Peyer's patch (tissue), 4 donors: ENCODE results near the gene AMIGO3.
"Not testable (repeated sequence)": the region's sequence is repeated elsewhere in the genome, so short reads cannot be mapped to it uniquely, and the experiment has no call there.

Source experiments
- POLR2A ChIP-seq, 2 donors: fragments of 450-650 bp; IDR thresholded peaks; one replicate each; pipeline ENCODE4 v1.5.1; 2017; ENCODE audit warnings: antibody characterized with exemption in 2 of 2, mild to moderate bottlenecking in 2 of 2, moderate library complexity in 2 of 2
- TF ChIP-seq, protein P1 (sequence below), 6 experiments: fragments of 450-650 bp in 4 of 6; fragments of 200-600 bp in 2 of 6; sonication (generic) in 1 of 6; IDR thresholded peaks; one replicate each; pipeline ENCODE4 v1.5.1; 2017 to 2019; ENCODE audit warnings: antibody characterized with exemption in 6 of 6, mild to moderate bottlenecking in 3 of 6, moderate library complexity in 1 of 6

DNA sequence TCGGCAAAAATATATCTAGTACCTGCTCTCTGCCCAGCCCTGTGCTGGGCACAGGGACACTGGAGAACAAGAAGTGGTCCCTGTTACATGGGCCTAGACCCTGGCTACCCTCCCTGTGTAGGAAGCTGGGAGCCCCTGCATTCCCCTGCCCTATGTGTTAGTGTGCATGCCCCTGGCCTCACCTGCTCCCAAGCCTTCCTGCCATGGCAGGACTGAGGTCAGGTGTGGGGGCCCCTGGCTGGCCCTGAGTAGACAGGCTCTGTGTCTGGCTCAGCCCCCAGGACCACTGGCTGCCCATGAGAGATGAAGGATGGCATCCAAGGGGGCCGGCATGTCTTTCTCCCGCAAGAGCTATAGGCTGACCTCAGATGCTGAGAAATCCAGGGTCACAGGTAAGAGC lies 28.6 kb downstream of the AMIGO3 start:
- TF ChIP-seq, protein P1, sequence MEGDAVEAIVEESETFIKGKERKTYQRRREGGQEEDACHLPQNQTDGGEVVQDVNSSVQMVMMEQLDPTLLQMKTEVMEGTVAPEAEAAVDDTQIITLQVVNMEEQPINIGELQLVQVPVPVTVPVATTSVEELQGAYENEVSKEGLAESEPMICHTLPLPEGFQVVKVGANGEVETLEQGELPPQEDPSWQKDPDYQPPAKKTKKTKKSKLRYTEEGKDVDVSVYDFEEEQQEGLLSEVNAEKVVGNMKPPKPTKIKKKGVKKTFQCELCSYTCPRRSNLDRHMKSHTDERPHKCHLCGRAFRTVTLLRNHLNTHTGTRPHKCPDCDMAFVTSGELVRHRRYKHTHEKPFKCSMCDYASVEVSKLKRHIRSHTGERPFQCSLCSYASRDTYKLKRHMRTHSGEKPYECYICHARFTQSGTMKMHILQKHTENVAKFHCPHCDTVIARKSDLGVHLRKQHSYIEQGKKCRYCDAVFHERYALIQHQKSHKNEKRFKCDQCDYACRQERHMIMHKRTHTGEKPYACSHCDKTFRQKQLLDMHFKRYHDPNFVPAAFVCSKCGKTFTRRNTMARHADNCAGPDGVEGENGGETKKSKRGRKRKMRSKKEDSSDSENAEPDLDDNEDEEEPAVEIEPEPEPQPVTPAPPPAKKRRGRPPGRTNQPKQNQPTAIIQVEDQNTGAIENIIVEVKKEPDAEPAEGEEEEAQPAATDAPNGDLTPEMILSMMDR (IDR thresholded peaks at IDR 0.05) = not testable (repeated sequence)
- TF ChIP-seq POLR2A (IDR thresholded peaks at IDR 0.05) = not testable (repeated sequence)
